Esophagus muscularis mucosa (tissue), 4 donors: ENCODE results near the gene PRR23C. TPM values are rescaled to one million over a fixed set of nuclear protein-coding genes. Genes with fewer than 3 reads are reported as not detected.

Source experiments
- DNase-seq: peaks from one replicate; pipeline ENCODE4 v3.0.0-alpha.2; 2017; ENCODE audit errors: extremely low spot score
- H3K27ac ChIP-seq, 4 donors: fragments of 200-600 bp; sonication (generic); replicated peaks in 1 of 4; 1 replicate in 3 of 4; 2 replicates in 1 of 4; pipeline ENCODE4 v1.5.1; 2016 to 2019; ENCODE audit warnings: mild to moderate bottlenecking in 1 of 4
- H3K27me3 ChIP-seq, 4 donors: fragments of 200-600 bp; sonication (generic); one replicate each; pipeline versions ENCODE4 v1.5.1 to v1.6.0; 2016 to 2019
- H3K36me3 ChIP-seq, 4 donors: fragments of 200-600 bp; sonication (generic); one replicate each; pipeline ENCODE4 v1.5.1; 2016 to 2019
- H3K4me1 ChIP-seq, 4 donors: fragments of 200-600 bp; sonication (generic); one replicate each; pipeline ENCODE4 v1.5.1; 2016 to 2019
- H3K4me3 ChIP-seq, 4 donors: fragments of 200-600 bp; sonication (generic); 1 replicate in 2 of 4; 2 replicates in 2 of 4; pipeline ENCODE4 v1.5.1; 2016 to 2019; ENCODE audit warnings: mild to moderate bottlenecking in 4 of 4, moderate library complexity in 1 of 4
- H3K9me3 ChIP-seq, 4 donors: fragments of 200-600 bp; sonication (generic); 1 replicate in 3 of 4; 2 replicates in 1 of 4; pipeline ENCODE4 v1.5.1; 2016 to 2019
- CTCF ChIP-seq, 3 experiments: fragments of 200-600 bp in 2 of 3; fragments of 450-650 bp in 1 of 3; sonication (generic) in 2 of 3; IDR thresholded peaks; one replicate each; pipeline ENCODE4 v1.5.1; 2017 to 2019; ENCODE audit warnings: antibody characterized with exemption in 3 of 3, mild to moderate bottlenecking in 2 of 3, moderate library complexity in 1 of 3
- EP300 ChIP-seq: sonication (generic); formaldehyde crosslinking; IDR thresholded peaks from one replicate; pipeline ENCODE4 v1.6.1; 2017; ENCODE audit warnings: antibody characterized with exemption
- POLR2A ChIP-seq: fragments of 450-650 bp; IDR thresholded peaks from one replicate; pipeline ENCODE4 v1.6.1; 2017; ENCODE audit warnings: antibody characterized with exemption, moderate library complexity, mild to moderate bottlenecking, low read depth
- POLR2AphosphoS5 ChIP-seq, 2 donors: sonication (generic); formaldehyde crosslinking; IDR thresholded peaks; one replicate each; pipeline ENCODE4 v1.6.1; 2017; ENCODE audit warnings: antibody characterized with exemption in 2 of 2
- WGBS: methylation state at CpG from one replicate; pipeline ENCODE4 v1.1.5; 2018; 5-methylcytosine and 5-hydroxymethylcytosine counted together
- intact Hi-C: fragments of 100-400 bp; cut with DNase I; formaldehyde crosslinking; loops from one replicate; pipeline ENCODE4 v1.15.1; 2023
- total RNA-seq, 4 donors: library from RNA; depleted of rRNA; stranded (reverse); fragments of >200 nt; gene quantifications; one replicate each; pipeline versions ENCODE4 v1.1.0 to v1.2.1, GENCODE V29; 2016

Gene PRR23C
- total RNA-seq, 4 donors from 2014 or later = not detected

DNA sequence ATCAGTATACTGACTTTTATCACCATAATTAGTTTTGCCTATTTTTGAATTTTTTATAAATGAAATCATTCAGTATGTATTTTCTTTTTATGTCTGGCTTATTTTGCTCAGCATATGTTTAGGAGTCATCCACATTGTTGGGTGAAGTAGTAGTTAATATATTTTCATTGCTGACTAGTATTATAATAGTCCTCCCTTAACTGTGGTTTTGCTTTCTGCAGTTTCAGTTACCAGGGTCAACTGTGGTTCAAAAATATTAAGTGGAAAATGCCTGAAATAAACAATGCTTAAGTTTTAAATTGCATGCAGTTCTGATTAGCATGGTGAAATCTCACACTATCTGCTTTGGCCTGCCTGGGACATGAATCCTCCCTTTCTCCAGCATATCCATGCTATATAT, 39.5 kb upstream of the PRR23C start:
- no peaks in the 10 kb centered on the region for H3K27me3 ChIP-seq
- H3K4me3 ChIP-seq = no peak overlapping the region
- H3K27ac ChIP-seq = no peak overlapping the region
- no peaks in the 10 kb centered on the region for H3K4me1 ChIP-seq
- no peaks in the 10 kb centered on the region for H3K36me3 ChIP-seq
- no peak for DNase-seq
- intact Hi-C loops = no loop called here
- peaks cover 0 to 9% (median 0%) of the 10 kb centered on the region in 4 donors for H3K9me3 ChIP-seq
- no peak for TF ChIP-seq CTCF (IDR thresholded peaks at IDR 0.05)
- TF ChIP-seq POLR2AphosphoS5 (IDR thresholded peaks at IDR 0.05) = no peak
- TF ChIP-seq POLR2A = no peak
- no peak for TF ChIP-seq EP300

- Histone ChIP-seq H3K36me3 (no peaks in the 10 kb centered on the region), H3K4me1 (no peaks in the 10 kb centered on the region), H3K9me3 (peaks cover 0 to 30% (median 15%) of the 10 kb centered on the region in 4 donors), H3K4me3 (no peak overlapping the region), H3K27ac (no peak overlapping the region), H3K27me3 (no peaks in the 10 kb centered on the region)
- TF ChIP-seq POLR2A (no peak), EP300 (no peak), POLR2AphosphoS5 (IDR thresholded peaks at IDR 0.05) (no peak), CTCF (IDR thresholded peaks at IDR 0.05) (no peak)
- DNase-seq = no peak
- intact Hi-C loops = no loop called here
- 85% methylated on average over 2 of the region's 2 CpGs for WGBS
Measured at GRCh38 chr3:139074565-139075115, 29.9 kb upstream of the PRR23C start.

DNA sequence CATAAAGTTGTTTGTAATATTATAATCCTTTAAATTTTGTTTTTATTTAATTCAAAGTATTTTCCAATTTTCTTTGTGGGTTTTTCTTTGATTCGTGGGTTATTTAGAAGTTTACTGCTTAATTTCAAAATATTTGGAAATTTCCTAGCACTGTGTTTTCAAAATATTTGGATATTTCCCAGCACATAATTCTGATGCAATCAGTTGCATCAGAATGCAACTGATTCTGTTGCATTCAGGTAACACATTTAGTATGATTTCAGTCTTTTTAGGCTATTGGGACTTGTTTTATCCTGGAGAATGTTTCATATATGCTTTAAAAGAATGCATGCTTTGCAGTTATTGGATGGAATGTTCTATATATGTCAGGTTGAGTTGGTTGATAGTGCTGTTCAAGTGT, 18.2 kb upstream of the PRR23C start:
- no peak overlapping the region for H3K27ac ChIP-seq
- intact Hi-C loops = no loop called here
- H3K4me3 ChIP-seq = no peak overlapping the region
- TF ChIP-seq POLR2AphosphoS5 (IDR thresholded peaks at IDR 0.05) = no peak
- TF ChIP-seq POLR2A = no peak
- no peak for TF ChIP-seq CTCF (IDR thresholded peaks at IDR 0.05)
- no peak for TF ChIP-seq EP300
- no peaks in the 10 kb centered on the region for H3K4me1 ChIP-seq
- no peaks in the 10 kb centered on the region for H3K27me3 ChIP-seq
- no peak for DNase-seq
- H3K36me3 ChIP-seq = no peaks in the 10 kb centered on the region
- 29% methylated on average over 1 of the region's 1 CpG for WGBS
- H3K9me3 ChIP-seq = no peaks in the 10 kb centered on the region

GRCh38 chr3:139052802-139053600, 8.3 kb upstream of the PRR23C start:
- intact Hi-C loops = no loop called here
- WGBS = 80% methylated on average over 2 of the region's 2 CpGs
- Histone ChIP-seq H3K27ac (no peak overlapping the region), H3K27me3 (no peaks in the 10 kb centered on the region), H3K36me3 (no peaks in the 10 kb centered on the region), H3K4me3 (no peak overlapping the region), H3K4me1 (no peaks in the 10 kb centered on the region), H3K9me3 (peaks cover 0 to 43% (median 24%) of the 10 kb centered on the region in 4 donors)
- no peak for DNase-seq
- TF ChIP-seq EP300 = no peak
- no peak for TF ChIP-seq POLR2A
- no peak for TF ChIP-seq POLR2AphosphoS5 (IDR thresholded peaks at IDR 0.05)
- TF ChIP-seq CTCF (IDR thresholded peaks at IDR 0.05) = no peak
